ENCODE measurements around the gene AKAP1. TPM values are rescaled to one million over a fixed set of nuclear protein-coding genes. Genes with fewer than 3 reads are reported as not detected.

The AKAP1 gene
- total RNA-seq, 5 donors from 2014 or later (not counting 1 experiment from before 2014, with no cell fraction given): 28.9 to 42.5 (median 35.6) TPM

DNA sequence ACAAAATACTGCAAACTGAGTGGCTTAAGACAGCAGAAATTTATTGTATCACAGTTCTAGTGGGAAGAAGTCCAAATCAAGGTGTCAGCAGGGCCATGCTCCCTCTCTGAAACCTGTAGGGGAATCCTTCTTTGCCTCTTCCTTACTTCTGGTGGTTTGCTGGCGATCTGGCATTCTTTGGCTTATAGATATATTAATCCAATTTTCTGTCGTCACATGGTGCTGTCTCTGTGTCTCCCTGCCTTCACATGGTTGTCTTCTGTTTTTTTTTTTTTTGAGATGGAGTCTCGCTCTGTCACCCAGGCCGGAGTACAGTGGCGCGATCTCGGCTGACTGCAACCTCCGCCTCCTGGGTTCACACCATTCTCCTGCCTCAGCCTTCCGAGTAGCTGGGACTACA, 6.8 kb upstream of the AKAP1 start:
- DNase-seq: no peak
- no peaks in the 10 kb centered on the region for H3K9me3 Mint-ChIP-seq
- Histone ChIP-seq H3K4me1 (ENCODE audit: control insufficient read depth in 1 of 2, extremely low read depth in 1 of 2, insufficient read depth in 2 of 2, low read length in 2 of 2) (no peaks in the 10 kb centered on the region), H3K27me3 (replicated peaks in 1 of 2; ENCODE audit: control insufficient read depth in 2 of 2, extremely low read depth in 1 of 2, insufficient read depth in 2 of 2, low read length in 1 of 2) (peaks cover 0 to 2% of the 10 kb centered on the region in 2 experiments), H3K4me3 (ENCODE audit: control insufficient read depth in 1 of 2, extremely low read depth in 1 of 2, low read length in 1 of 2) (no peak overlapping the region), H3K9me3 (no peaks in the 10 kb centered on the region), H3K36me3 (ENCODE audit: control insufficient read depth in 2 of 2, extremely low read depth in 1 of 2, insufficient read depth in 1 of 2, low read length in 1 of 2) (no peaks in the 10 kb centered on the region), H3K27ac (ENCODE audit: low read length) (no peak overlapping the region)
- CTCF ChIA-PET: no interaction called here
- ATAC-seq (replicated peaks in 1 of 4): no peak
- H3K36me3 Mint-ChIP-seq: no peaks in the 10 kb centered on the region
- H3K4me3 Mint-ChIP-seq: no peak overlapping the region
- H3K27me3 Mint-ChIP-seq: no peaks in the 10 kb centered on the region
- no peaks in the 10 kb centered on the region for H3K4me1 Mint-ChIP-seq
- POLR2A ChIA-PET: no interaction called here
- H3K27ac Mint-ChIP-seq: no peak overlapping the region
- WGBS (ENCODE audit: insufficient coverage): 100% methylated on average over 7 of the region's 9 CpGs

DNA sequence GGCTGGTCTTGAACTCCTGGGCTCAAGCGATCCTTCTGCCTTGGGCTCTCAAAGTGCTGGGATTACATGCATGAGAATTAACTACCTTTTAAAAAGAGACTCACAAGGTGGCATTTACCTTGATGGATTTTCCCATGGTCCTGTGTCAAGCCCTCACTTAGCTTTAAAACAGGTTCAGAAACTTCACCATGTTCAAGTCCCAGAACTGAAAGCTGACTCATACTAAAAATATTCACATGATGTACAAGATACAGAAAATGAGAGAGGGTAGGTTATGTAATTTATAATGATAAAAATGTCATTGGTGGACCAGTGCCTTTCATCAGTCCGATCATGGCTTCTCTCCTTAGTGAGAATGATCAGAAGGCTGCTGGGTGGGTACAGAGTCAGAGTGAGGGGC, 4.3 kb upstream of the AKAP1 start:
- 92% methylated on average over 2 of the region's 2 CpGs for WGBS (ENCODE audit: insufficient coverage)
- POLR2A ChIA-PET: no interaction called here
- DNase-seq (no peak), ATAC-seq (replicated peaks in 1 of 4) (no peak)
- H3K27me3 ChIP-seq (replicated peaks in 1 of 2; ENCODE audit: control insufficient read depth in 2 of 2, extremely low read depth in 1 of 2, insufficient read depth in 2 of 2, low read length in 1 of 2): peaks cover 0 to 2% of the 10 kb centered on the region in 2 experiments
- peaks cover 4 to 8% of the 10 kb centered on the region in 2 experiments for H3K4me1 ChIP-seq (ENCODE audit: control insufficient read depth in 1 of 2, extremely low read depth in 1 of 2, insufficient read depth in 2 of 2, low read length in 2 of 2)
- H3K27ac ChIP-seq (ENCODE audit: low read length): no peak overlapping the region
- no peak overlapping the region for H3K27ac Mint-ChIP-seq
- no peaks in the 10 kb centered on the region for H3K36me3 ChIP-seq (ENCODE audit: control insufficient read depth in 2 of 2, extremely low read depth in 1 of 2, insufficient read depth in 1 of 2, low read length in 1 of 2)
- H3K36me3 Mint-ChIP-seq: no peaks in the 10 kb centered on the region
- no peaks in the 10 kb centered on the region for H3K9me3 Mint-ChIP-seq
- no peak overlapping the region for H3K4me3 Mint-ChIP-seq
- H3K9me3 ChIP-seq: no peaks in the 10 kb centered on the region
- CTCF ChIA-PET: no interaction called here
- peaks cover 5 to 6% (median 5%) of the 10 kb centered on the region in 3 donors for H3K4me1 Mint-ChIP-seq
- H3K27me3 Mint-ChIP-seq: no peaks in the 10 kb centered on the region
- no peak overlapping the region for H3K4me3 ChIP-seq (ENCODE audit: control insufficient read depth in 1 of 2, extremely low read depth in 1 of 2, low read length in 1 of 2)

DNA sequence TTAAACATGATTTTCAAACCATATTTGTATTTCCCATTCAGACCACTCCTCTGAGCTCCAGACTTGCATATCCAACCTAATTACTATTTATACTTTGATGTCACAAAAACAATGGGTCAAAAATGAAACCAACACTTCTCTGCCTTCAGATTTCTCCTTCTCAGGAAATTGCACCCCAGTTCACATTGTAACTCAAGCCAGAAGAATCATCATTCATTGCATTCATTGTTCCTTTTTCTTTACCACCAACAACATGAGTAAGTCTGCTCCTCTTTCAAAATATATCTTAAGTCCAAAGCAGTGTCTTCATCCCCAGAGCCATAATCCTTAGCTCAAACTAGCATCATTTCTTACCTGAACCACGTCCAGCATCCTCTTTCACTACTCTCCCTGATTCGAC, 2.6 kb upstream of the AKAP1 start:
- CTCF ChIA-PET: interaction anchor here in 1 of 2 donors (0.6 kb wide), 1 partner anchor 423 kb away, joined by 3 read pairs; no protein-coding TSS in a partner anchor
- Mint-ChIP-seq H3K27ac (no peak overlapping the region), H3K4me3 (no peak overlapping the region), H3K4me1 (peaks cover 16 to 19% (median 19%) of the 10 kb centered on the region in 3 donors), H3K9me3 (no peaks in the 10 kb centered on the region), H3K27me3 (no peaks in the 10 kb centered on the region), H3K36me3 (no peaks in the 10 kb centered on the region)
- Histone ChIP-seq H3K9me3 (no peaks in the 10 kb centered on the region), H3K4me1 (ENCODE audit: control insufficient read depth in 1 of 2, extremely low read depth in 1 of 2, insufficient read depth in 2 of 2, low read length in 2 of 2) (peaks cover 9 to 17% of the 10 kb centered on the region in 2 experiments), H3K4me3 (ENCODE audit: control insufficient read depth in 1 of 2, extremely low read depth in 1 of 2, low read length in 1 of 2) (no peak overlapping the region), H3K36me3 (ENCODE audit: control insufficient read depth in 2 of 2, extremely low read depth in 1 of 2, insufficient read depth in 1 of 2, low read length in 1 of 2) (no peaks in the 10 kb centered on the region), H3K27me3 (replicated peaks in 1 of 2; ENCODE audit: control insufficient read depth in 2 of 2, extremely low read depth in 1 of 2, insufficient read depth in 2 of 2, low read length in 1 of 2) (peaks cover 0 to 2% of the 10 kb centered on the region in 2 experiments), H3K27ac (ENCODE audit: low read length) (no peak overlapping the region)
- ATAC-seq (replicated peaks in 1 of 4) (no peak), DNase-seq (no peak)
- WGBS (ENCODE audit: insufficient coverage): 89% methylated on average over 2 of the region's 2 CpGs
- POLR2A ChIA-PET: no interaction called here

DNA sequence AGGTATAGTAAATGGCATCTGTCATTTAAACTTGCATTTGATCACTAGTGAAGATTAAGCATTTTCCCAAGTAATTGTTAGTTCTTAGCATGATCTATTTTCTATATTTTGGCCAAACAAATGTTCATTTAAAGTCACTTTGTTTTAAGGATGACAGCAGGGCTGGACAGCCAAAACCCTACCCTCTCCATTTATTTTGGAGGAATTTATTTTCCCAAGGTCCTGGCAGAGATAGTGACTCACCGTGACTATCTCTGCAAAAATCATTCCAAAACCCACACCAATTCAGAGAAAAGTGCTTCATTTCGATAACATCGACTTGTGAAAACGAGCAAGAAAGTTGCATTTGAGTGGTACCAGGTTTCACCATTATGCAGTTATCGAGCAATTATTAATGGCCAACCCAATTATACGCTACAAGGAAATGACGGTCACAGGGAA, 665 bp upstream of the AKAP1 start:
- DNase-seq (no peak), ATAC-seq (replicated peaks in 1 of 4) (peak in 2 of 4 experiments; percentile 4 to 8)
- H3K4me1 Mint-ChIP-seq: peaks cover 28 to 35% (median 28%) of the 10 kb centered on the region in 3 donors
- Histone ChIP-seq H3K27me3 (replicated peaks in 1 of 2; ENCODE audit: control insufficient read depth in 2 of 2, extremely low read depth in 1 of 2, insufficient read depth in 2 of 2, low read length in 1 of 2) (peaks cover 0 to 2% of the 10 kb centered on the region in 2 experiments), H3K4me3 (ENCODE audit: control insufficient read depth in 1 of 2, extremely low read depth in 1 of 2, low read length in 1 of 2) (peak overlapping the region; percentile 92 to 98), H3K9me3 (no peaks in the 10 kb centered on the region), H3K36me3 (ENCODE audit: control insufficient read depth in 2 of 2, extremely low read depth in 1 of 2, insufficient read depth in 1 of 2, low read length in 1 of 2) (no peaks in the 10 kb centered on the region), H3K4me1 (ENCODE audit: control insufficient read depth in 1 of 2, extremely low read depth in 1 of 2, insufficient read depth in 2 of 2, low read length in 2 of 2) (peaks cover 9 to 19% of the 10 kb centered on the region in 2 experiments), H3K27ac (ENCODE audit: low read length) (peak overlapping the region; percentile 79)
- peak overlapping the region; percentile 87 to 91 (median 89) for H3K4me3 Mint-ChIP-seq
- CTCF ChIA-PET: interaction anchor here in 1 of 2 donors (0.7 kb wide), 1 partner anchor 74 kb away, joined by 3 read pairs; no protein-coding TSS in a partner anchor
- peak overlapping the region; percentile 88 to 92 for H3K27ac Mint-ChIP-seq
- POLR2A ChIA-PET: interaction anchor here in 1 of 2 donors (0.6 kb wide), 2 partner anchors 172 to 173 kb away, joined by 3 to 5 read pairs; partner anchors contain the start of gene MSI2
- H3K27me3 Mint-ChIP-seq: no peaks in the 10 kb centered on the region
- 0% methylated on average over 6 of the region's 7 CpGs for WGBS (ENCODE audit: insufficient coverage)
- H3K36me3 Mint-ChIP-seq: no peaks in the 10 kb centered on the region
- H3K9me3 Mint-ChIP-seq: no peaks in the 10 kb centered on the region

DNA sequence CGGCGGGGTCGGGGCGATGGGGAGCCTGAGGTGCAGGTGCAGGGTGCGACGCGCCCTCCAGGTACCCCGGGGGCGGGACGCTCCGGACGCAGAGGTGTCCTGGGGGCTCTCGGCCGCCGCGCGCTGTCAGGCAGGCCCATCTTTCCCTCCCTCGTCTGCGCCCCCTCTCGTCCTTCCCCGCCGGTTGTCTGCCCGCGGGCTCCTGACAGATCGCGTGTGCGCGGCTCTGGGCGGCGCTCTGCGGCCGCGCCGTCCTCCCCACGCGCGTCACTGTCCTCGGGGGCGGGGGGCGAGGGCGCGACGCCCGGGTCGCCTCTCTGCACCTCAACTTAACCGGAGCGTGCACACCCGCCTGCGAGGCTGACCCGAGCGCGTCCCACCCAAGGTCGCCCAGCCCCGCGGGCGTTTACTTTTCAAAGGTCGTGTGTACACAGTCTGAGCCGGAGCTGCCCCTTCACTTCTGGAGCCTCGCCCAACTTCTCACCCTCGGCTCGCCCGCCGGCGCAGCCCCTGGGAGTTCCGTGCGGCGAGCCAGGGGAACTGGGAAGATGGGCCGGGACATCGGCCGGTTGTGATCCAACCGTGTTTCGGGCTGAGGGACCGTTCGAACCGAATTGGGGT, 512 bp downstream of the AKAP1 start:
- Histone ChIP-seq H3K4me3 (ENCODE audit: control insufficient read depth in 1 of 2, extremely low read depth in 1 of 2, low read length in 1 of 2) (peak overlapping the region; percentile 84 to 90), H3K9me3 (no peaks in the 10 kb centered on the region), H3K27ac (ENCODE audit: low read length) (peak overlapping the region; percentile 49), H3K27me3 (replicated peaks in 1 of 2; ENCODE audit: control insufficient read depth in 2 of 2, extremely low read depth in 1 of 2, insufficient read depth in 2 of 2, low read length in 1 of 2) (no peaks in the 10 kb centered on the region), H3K4me1 (ENCODE audit: control insufficient read depth in 1 of 2, extremely low read depth in 1 of 2, insufficient read depth in 2 of 2, low read length in 2 of 2) (peaks cover 9 to 19% of the 10 kb centered on the region in 2 experiments), H3K36me3 (ENCODE audit: control insufficient read depth in 2 of 2, extremely low read depth in 1 of 2, insufficient read depth in 1 of 2, low read length in 1 of 2) (no peaks in the 10 kb centered on the region)
- ChIA-PET CTCF (interaction anchor here (0.6 kb wide), 3 partner anchors 15 to 726 kb away, joined by 4 to 8 read pairs (median 4); no protein-coding TSS in a partner anchor), POLR2A (no interaction called here)
- peak in 34 of 35 experiments; percentile 25 to 80 (median 46) for DNase-seq
- Mint-ChIP-seq H3K27ac (peak overlapping the region; percentile 17 to 55), H3K27me3 (no peaks in the 10 kb centered on the region), H3K9me3 (no peaks in the 10 kb centered on the region), H3K4me3 (peak overlapping the region; percentile 87 to 89 (median 88)), H3K36me3 (no peaks in the 10 kb centered on the region), H3K4me1 (peaks cover 30 to 40% (median 38%) of the 10 kb centered on the region in 3 donors)
- ATAC-seq (replicated peaks in 1 of 4): peak; percentile 54 to 57 (median 56)
- under 1% methylated on average over 74 of the region's 75 CpGs for WGBS (ENCODE audit: insufficient coverage)

DNA sequence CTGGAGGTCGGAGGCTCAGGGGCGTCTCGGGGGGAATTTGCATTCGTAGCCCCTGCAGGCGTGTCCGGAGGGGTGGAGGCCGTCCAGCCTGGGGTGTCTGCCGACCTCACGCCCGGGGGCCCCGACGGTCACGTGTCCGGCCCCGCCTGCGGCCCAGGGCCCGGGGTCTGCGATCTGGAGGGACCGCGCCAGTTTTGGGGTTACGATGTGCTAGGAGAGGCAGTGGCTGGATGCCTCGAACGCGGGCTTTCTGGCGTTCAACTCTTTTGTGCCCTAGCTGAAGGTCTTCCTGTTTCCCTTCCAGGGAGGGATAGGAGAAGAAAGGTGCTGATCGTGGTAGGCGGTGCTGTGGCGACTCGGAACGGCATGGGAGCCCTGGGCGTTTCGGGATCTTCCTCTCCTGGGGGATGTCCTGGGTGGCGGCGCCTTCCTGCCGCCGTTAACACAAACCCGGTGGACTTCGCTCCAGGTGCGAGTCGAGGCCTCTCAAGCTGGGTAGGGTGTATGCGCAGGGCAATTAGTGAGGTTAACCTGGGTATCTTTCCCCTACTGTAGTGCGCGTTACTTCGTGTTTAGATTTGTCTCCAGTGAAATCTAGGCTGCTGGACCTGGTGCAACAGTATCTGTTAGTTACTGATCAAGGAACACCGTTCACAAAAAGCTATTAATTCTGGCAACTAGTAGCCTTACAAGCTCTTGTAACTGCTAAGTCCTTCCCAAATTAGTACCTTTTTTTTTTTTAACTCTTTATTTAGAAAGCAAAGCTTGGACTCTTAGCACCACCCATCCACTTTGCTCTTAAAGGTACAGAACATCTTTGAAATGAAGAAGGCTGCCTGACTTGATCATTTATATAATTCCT, 1.3 kb downstream of the AKAP1 start:
- H3K36me3 Mint-ChIP-seq: no peaks in the 10 kb centered on the region
- no peaks in the 10 kb centered on the region for H3K9me3 Mint-ChIP-seq
- under 1% methylated on average over 26 of the region's 45 CpGs for WGBS (ENCODE audit: insufficient coverage)
- H3K4me3 Mint-ChIP-seq: peak overlapping the region; percentile 87 to 89 (median 88)
- POLR2A ChIA-PET: interaction anchor here in 1 of 2 donors (0.6 kb wide), 1 partner anchor 38 kb away, joined by 5 read pairs; no protein-coding TSS in a partner anchor
- Histone ChIP-seq H3K4me3 (ENCODE audit: control insufficient read depth in 1 of 2, extremely low read depth in 1 of 2, low read length in 1 of 2) (peak overlapping the region; percentile 84 to 90), H3K36me3 (ENCODE audit: control insufficient read depth in 2 of 2, extremely low read depth in 1 of 2, insufficient read depth in 1 of 2, low read length in 1 of 2) (no peaks in the 10 kb centered on the region), H3K27me3 (replicated peaks in 1 of 2; ENCODE audit: control insufficient read depth in 2 of 2, extremely low read depth in 1 of 2, insufficient read depth in 2 of 2, low read length in 1 of 2) (no peaks in the 10 kb centered on the region), H3K4me1 (ENCODE audit: control insufficient read depth in 1 of 2, extremely low read depth in 1 of 2, insufficient read depth in 2 of 2, low read length in 2 of 2) (peaks cover 9 to 19% of the 10 kb centered on the region in 2 experiments), H3K27ac (ENCODE audit: low read length) (peak overlapping the region; percentile 49), H3K9me3 (no peaks in the 10 kb centered on the region)
- CTCF ChIA-PET: interaction anchor here (0.6 to 1.0 kb wide), 3 partner anchors 11 to 725 kb away, joined by 4 read pairs; no protein-coding TSS in a partner anchor
- ATAC-seq (replicated peaks in 1 of 4) (no peak), DNase-seq (peak in 21 of 35 experiments; percentile 1 to 40 (median 7))
- H3K27me3 Mint-ChIP-seq: no peaks in the 10 kb centered on the region
- peak overlapping the region; percentile 75 to 86 for H3K27ac Mint-ChIP-seq
- peaks cover 34 to 48% (median 41%) of the 10 kb centered on the region in 3 donors for H3K4me1 Mint-ChIP-seq
